GM12878 (cell line): ENCODE results near the gene AGO4. TPM values are rescaled to one million over a fixed set of nuclear protein-coding genes. Genes with fewer than 3 reads are reported as not detected.
A peak's percentile ranks its signal among the peaks of the same experiment; 100 is the strongest.

Source experiments
- IRF4 ChIP-seq: IDR thresholded peaks from 2 replicates; pipeline ENCODE4 v1.6.1; 2011; ENCODE audit warnings: low read depth, low read length
- MYB ChIP-seq: fragments of 150-350 bp; IDR thresholded peaks from 2 replicates; pipeline ENCODE4 v1.6.1; 2014; ENCODE audit warnings: mild to moderate bottlenecking, low read depth, low read length, borderline replicate concordance
- NFXL1 ChIP-seq: fragments of 450-650 bp; IDR thresholded peaks from 2 replicates; pipeline ENCODE4 v1.6.1; 2017; ENCODE audit warnings: antibody characterized with exemption, mild to moderate bottlenecking, borderline replicate concordance
- NFYA ChIP-seq: IDR thresholded peaks from 2 replicates; pipeline ENCODE4 v1.6.1; 2011; ENCODE audit warnings: low read depth, mild to moderate bottlenecking, low read length, improper control_type of control experiment, borderline replicate concordance
- RAD51 ChIP-seq: fragments of 450-650 bp; IDR thresholded peaks from 2 replicates; pipeline ENCODE4 v1.6.1; 2016; ENCODE audit warnings: moderate library complexity, mild to moderate bottlenecking, inconsistent platforms
- TAF1 ChIP-seq: IDR thresholded peaks from 2 replicates; pipeline ENCODE4 v1.6.1; 2011; ENCODE audit warnings: mild to moderate bottlenecking, low read depth, low read length, borderline replicate concordance
- TBL1XR1 ChIP-seq: IDR thresholded peaks from 2 replicates; pipeline ENCODE4 v1.6.1; 2012; ENCODE audit warnings: low read depth, low read length, improper control_type of control experiment
- ZSCAN29 ChIP-seq: fragments of 450-650 bp; IDR thresholded peaks from 2 replicates; pipeline ENCODE4 v1.6.1; 2017; ENCODE audit warnings: mild to moderate bottlenecking, moderate library complexity
- polyA plus RNA-seq, 11 experiments: library from polyadenylated mRNA; depleted of rRNA in 4 of 11; unstranded in 6 of 11; stranded (reverse) in 5 of 11; fragments of >200 nt; fragmentation: Nextera tagmentation in 4 of 11; fragmentation: Illumina TruSeq in 1 of 11; extraction: Ambion mirVana in 4 of 11; extraction: Trizol in 1 of 11; gene quantifications; 1 replicate in 1 of 11; 2 replicates in 10 of 11; pipeline versions ENCODE4 v1.2.1 to v1.2.3, GENCODE V29; 2011 to 2016; ENCODE audit warnings: inconsistent platforms in 2 of 11, missing spikeins in 2 of 11, low read depth in 1 of 11
- total RNA-seq, 4 experiments: library from RNA; depleted of rRNA in 3 of 4; stranded (reverse); fragments of >200 nt in 3 of 4; fragmentation: Illumina TruSeq in 1 of 4; extraction: Trizol in 1 of 4; gene quantifications; 2 replicates each; pipeline versions ENCODE4 v1.2.1 to v1.2.3, GENCODE V29; 2013 to 2021
- TF ChIP-seq, protein P1 (sequence below): fragments of 450-650 bp; IDR thresholded peaks from 2 replicates; pipeline ENCODE4 v1.6.1; 2018; ENCODE audit warnings: mild to moderate bottlenecking, low read depth, moderate library complexity; ENCODE audit not compliant: partially characterized antibody
- TF ChIP-seq, protein P2 (sequence below): IDR thresholded peaks from 2 replicates; pipeline ENCODE4 v1.6.1; 2011; ENCODE audit warnings: low read depth, mild to moderate bottlenecking, low read length, moderate library complexity, borderline replicate concordance; ENCODE audit errors: extremely low read depth
- TF ChIP-seq, protein P3 (sequence below): fragments of 450-650 bp; IDR thresholded peaks from 2 replicates; pipeline ENCODE4 v1.6.1; 2017; ENCODE audit warnings: mild to moderate bottlenecking, moderate library complexity
- TF ChIP-seq, protein P4 (sequence below): fragments of 450-650 bp; IDR thresholded peaks from 2 replicates; pipeline ENCODE4 v1.6.1; 2016; ENCODE audit warnings: mild to moderate bottlenecking
- TF ChIP-seq, protein P5 (sequence below): fragments of 450-650 bp; IDR thresholded peaks from 2 replicates; pipeline ENCODE4 v1.6.1; 2017; ENCODE audit warnings: mild to moderate bottlenecking
- TF ChIP-seq, protein P6 (sequence below): IDR thresholded peaks from 2 replicates; pipeline ENCODE4 v1.6.1; 2012; ENCODE audit warnings: low read depth, low read length, improper control_type of control experiment
- TF ChIP-seq, protein P7 (sequence below): fragments of 450-650 bp; IDR thresholded peaks from 2 replicates; pipeline ENCODE4 v1.6.1; 2016; ENCODE audit warnings: mild to moderate bottlenecking

Gene AGO4
- total and polyA plus RNA-seq, 10 of the 15 experiments (the other 5 are each of a cell fraction or from before 2014, with no cell fraction given): 1.2 to 7.9 (median 3.2) TPM

DNA sequence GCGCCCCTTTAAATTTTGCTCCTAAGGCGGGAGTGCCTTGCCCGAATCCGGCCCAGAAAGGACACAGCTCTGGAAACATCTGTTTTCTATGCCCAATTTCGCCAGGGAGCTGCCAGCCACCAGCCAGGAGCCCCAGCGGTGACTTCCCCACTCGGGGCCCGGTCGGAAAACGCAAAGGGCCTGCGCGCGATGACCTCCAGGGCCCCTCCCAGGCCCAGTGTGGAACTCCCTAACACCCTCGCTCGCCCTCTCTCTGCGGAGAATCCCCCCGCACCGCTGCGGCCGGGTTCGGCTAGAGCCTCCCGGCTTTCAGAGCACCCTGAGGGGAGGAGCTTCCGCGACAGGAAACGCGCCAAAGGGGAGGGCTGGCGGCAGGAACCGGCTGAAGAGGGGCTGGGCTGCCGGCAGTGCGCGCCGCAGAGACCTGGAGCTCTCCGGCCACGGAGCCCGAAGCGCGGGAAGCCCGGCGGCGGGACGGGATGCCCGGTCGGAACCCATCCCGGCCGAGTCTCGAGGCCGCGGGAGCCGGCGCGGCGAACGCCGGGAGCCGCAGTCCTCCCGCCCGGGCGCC, 38.5 kb upstream of the AGO4 start (continued):
- TF ChIP-seq, protein P1, sequence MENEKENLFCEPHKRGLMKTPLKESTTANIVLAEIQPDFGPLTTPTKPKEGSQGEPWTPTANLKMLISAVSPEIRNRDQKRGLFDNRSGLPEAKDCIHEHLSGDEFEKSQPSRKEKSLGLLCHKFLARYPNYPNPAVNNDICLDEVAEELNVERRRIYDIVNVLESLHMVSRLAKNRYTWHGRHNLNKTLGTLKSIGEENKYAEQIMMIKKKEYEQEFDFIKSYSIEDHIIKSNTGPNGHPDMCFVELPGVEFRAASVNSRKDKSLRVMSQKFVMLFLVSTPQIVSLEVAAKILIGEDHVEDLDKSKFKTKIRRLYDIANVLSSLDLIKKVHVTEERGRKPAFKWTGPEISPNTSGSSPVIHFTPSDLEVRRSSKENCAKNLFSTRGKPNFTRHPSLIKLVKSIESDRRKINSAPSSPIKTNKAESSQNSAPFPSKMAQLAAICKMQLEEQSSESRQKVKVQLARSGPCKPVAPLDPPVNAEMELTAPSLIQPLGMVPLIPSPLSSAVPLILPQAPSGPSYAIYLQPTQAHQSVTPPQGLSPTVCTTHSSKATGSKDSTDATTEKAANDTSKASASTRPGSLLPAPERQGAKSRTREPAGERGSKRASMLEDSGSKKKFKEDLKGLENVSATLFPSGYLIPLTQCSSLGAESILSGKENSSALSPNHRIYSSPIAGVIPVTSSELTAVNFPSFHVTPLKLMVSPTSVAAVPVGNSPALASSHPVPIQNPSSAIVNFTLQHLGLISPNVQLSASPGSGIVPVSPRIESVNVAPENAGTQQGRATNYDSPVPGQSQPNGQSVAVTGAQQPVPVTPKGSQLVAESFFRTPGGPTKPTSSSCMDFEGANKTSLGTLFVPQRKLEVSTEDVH: no peak
- TF ChIP-seq TBL1XR1 (0 out of 2 replicates have a peak, but pooled peaks have one; percentile 19), TAF1 (peak; percentile 75; the same call in 1 of the 2 replicates), RAD51 (no peak), NFXL1 (no peak), IRF4 (no peak), ZSCAN29 (no peak), MYB (no peak), NFYA (no peak)
- TF ChIP-seq, protein P2, sequence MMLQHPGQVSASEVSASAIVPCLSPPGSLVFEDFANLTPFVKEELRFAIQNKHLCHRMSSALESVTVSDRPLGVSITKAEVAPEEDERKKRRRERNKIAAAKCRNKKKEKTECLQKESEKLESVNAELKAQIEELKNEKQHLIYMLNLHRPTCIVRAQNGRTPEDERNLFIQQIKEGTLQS: no peak
- TF ChIP-seq, protein P3, sequence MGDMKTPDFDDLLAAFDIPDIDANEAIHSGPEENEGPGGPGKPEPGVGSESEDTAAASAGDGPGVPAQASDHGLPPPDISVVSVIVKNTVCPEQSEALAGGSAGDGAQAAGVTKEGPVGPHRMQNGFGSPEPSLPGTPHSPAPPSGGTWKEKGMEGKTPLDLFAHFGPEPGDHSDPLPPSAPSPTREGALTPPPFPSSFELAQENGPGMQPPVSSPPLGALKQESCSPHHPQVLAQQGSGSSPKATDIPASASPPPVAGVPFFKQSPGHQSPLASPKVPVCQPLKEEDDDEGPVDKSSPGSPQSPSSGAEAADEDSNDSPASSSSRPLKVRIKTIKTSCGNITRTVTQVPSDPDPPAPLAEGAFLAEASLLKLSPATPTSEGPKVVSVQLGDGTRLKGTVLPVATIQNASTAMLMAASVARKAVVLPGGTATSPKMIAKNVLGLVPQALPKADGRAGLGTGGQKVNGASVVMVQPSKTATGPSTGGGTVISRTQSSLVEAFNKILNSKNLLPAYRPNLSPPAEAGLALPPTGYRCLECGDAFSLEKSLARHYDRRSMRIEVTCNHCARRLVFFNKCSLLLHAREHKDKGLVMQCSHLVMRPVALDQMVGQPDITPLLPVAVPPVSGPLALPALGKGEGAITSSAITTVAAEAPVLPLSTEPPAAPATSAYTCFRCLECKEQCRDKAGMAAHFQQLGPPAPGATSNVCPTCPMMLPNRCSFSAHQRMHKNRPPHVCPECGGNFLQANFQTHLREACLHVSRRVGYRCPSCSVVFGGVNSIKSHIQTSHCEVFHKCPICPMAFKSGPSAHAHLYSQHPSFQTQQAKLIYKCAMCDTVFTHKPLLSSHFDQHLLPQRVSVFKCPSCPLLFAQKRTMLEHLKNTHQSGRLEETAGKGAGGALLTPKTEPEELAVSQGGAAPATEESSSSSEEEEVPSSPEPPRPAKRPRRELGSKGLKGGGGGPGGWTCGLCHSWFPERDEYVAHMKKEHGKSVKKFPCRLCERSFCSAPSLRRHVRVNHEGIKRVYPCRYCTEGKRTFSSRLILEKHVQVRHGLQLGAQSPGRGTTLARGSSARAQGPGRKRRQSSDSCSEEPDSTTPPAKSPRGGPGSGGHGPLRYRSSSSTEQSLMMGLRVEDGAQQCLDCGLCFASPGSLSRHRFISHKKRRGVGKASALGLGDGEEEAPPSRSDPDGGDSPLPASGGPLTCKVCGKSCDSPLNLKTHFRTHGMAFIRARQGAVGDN: no peak
- TF ChIP-seq, protein P4, sequence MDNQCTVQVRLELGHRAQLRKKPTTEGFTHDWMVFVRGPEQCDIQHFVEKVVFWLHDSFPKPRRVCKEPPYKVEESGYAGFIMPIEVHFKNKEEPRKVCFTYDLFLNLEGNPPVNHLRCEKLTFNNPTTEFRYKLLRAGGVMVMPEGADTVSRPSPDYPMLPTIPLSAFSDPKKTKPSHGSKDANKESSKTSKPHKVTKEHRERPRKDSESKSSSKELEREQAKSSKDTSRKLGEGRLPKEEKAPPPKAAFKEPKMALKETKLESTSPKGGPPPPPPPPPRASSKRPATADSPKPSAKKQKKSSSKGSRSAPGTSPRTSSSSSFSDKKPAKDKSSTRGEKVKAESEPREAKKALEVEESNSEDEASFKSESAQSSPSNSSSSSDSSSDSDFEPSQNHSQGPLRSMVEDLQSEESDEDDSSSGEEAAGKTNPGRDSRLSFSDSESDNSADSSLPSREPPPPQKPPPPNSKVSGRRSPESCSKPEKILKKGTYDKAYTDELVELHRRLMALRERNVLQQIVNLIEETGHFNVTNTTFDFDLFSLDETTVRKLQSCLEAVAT: no peak; the same call in 1 of the 2 replicates
- TF ChIP-seq, protein P5, sequence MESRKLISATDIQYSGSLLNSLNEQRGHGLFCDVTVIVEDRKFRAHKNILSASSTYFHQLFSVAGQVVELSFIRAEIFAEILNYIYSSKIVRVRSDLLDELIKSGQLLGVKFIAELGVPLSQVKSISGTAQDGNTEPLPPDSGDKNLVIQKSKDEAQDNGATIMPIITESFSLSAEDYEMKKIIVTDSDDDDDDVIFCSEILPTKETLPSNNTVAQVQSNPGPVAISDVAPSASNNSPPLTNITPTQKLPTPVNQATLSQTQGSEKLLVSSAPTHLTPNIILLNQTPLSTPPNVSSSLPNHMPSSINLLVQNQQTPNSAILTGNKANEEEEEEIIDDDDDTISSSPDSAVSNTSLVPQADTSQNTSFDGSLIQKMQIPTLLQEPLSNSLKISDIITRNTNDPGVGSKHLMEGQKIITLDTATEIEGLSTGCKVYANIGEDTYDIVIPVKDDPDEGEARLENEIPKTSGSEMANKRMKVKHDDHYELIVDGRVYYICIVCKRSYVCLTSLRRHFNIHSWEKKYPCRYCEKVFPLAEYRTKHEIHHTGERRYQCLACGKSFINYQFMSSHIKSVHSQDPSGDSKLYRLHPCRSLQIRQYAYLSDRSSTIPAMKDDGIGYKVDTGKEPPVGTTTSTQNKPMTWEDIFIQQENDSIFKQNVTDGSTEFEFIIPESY: no peak
- TF ChIP-seq, protein P6, sequence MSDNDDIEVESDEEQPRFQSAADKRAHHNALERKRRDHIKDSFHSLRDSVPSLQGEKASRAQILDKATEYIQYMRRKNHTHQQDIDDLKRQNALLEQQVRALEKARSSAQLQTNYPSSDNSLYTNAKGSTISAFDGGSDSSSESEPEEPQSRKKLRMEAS: peak; percentile 11; the same call in 1 of the 2 replicates
- TF ChIP-seq, protein P7, sequence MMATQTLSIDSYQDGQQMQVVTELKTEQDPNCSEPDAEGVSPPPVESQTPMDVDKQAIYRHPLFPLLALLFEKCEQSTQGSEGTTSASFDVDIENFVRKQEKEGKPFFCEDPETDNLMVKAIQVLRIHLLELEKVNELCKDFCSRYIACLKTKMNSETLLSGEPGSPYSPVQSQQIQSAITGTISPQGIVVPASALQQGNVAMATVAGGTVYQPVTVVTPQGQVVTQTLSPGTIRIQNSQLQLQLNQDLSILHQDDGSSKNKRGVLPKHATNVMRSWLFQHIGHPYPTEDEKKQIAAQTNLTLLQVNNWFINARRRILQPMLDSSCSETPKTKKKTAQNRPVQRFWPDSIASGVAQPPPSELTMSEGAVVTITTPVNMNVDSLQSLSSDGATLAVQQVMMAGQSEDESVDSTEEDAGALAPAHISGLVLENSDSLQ: no peak
